PC-9 (cell line): ENCODE measurements around the gene SPATA46.

Source experiments
- CTCF ChIP-seq: fragments of 200-600 bp; sonication (generic); conservative IDR thresholded peaks from 2 replicates; pipeline ENCODE4 v1.6.1; 2017; ENCODE audit warnings: mixed run types, antibody characterized with exemption, mild to moderate bottlenecking, moderate library complexity
- EZH2 ChIP-seq: fragments of 200-600 bp; sonication (generic); IDR thresholded peaks from 2 replicates; pipeline ENCODE4 v1.8.0; 2017; ENCODE audit warnings: antibody characterized with exemption, low read depth

GRCh38 chr1:162380061-162380846 is 3.6 kb upstream of the SPATA46 start:
- no peak for TF ChIP-seq CTCF
- no peak for TF ChIP-seq EZH2
